HEK293 (cell line): ENCODE data around the gene CCDC38.

Source experiments
- ZNF324 ChIP-seq: fragments of 450-650 bp; formaldehyde crosslinking; IDR thresholded peaks from 2 replicates; pipeline ENCODE4 v1.5.1; 2016; ENCODE audit warnings: missing biosample characterization, missing genetic modification characterization
- ZNF514 ChIP-seq: fragments of 450-650 bp; formaldehyde crosslinking; IDR thresholded peaks from 2 replicates; pipeline ENCODE4 v1.5.1; 2016; ENCODE audit warnings: missing biosample characterization, missing genetic modification characterization

DNA sequence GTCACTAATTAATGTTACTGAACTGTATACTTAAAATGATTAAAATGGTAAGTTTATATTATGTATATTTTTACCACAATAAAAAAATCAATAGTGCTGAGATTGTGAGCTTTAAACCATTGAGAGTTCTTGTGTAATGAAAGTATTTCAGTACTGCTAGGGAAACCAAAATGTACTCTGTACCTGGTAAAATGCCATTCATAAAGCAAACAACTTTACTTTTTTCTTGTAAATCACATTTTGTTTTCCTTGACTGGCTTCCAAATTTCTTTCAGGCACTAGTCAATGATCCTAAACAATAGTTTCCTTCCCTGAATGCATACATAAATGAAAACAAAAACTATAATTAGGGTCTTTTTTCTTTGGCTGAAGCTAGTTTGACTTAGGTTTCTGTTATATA, 113.0 kb downstream of the CCDC38 start:
- TF ChIP-seq ZNF514 (tag by site-specific recombination) (no peak), ZNF324 (no peak)
